ENCODE results near the gene PIEZO2. TPM values are rescaled to one million over a fixed set of nuclear protein-coding genes. Genes with fewer than 3 reads are reported as not detected.

The PIEZO2 gene
- total RNA-seq, 1 donor from 2014 or later, result 4.2 TPM

DNA sequence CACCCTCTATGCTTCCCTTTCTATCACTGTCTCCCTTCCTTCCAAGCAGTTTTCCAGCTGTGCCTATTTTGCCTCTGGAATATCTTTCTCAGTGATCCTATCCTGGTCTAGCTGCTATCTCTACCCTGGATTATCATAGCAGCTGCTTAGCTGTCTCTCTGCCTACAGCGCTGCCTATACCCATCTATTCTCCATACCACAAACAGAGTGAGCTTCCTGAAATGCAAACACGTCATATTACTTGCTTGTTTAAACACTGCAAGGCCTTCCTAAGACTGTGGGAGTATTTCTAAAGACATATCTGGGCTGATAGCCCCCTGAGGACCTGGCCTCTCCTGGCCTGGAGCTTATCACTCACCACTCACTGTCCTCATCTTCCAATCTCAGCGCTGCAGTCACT lies 403.4 kb downstream of the PIEZO2 start:
- no peaks in the 10 kb centered on the region for H3K36me3 Mint-ChIP-seq
- no peak for DNase-seq (ENCODE audit: low spot score)
- Histone ChIP-seq H3K79me2 (ENCODE audit: low read depth) (no peaks in the 10 kb centered on the region), H3K4me2 (no peak overlapping the region), H2AFZ (replicated peaks) (no peak overlapping the region), H3F3A (ENCODE audit: low read depth) (no peaks in the 10 kb centered on the region), H3K36me3 (no peaks in the 10 kb centered on the region), H3K9me3 (ENCODE audit: low read depth) (no peaks in the 10 kb centered on the region), H3K4me3 (no peak overlapping the region), H3K27ac (no peak overlapping the region), H4K20me1 (ENCODE audit: low read depth) (no peaks in the 10 kb centered on the region), H3K4me1 (peaks cover 4% of the 10 kb centered on the region), H3K9ac (no peak overlapping the region), H3K27me3 (no peaks in the 10 kb centered on the region)
- no peaks in the 10 kb centered on the region for H3K9me3 Mint-ChIP-seq
- TF ChIP-seq, protein P1, sequence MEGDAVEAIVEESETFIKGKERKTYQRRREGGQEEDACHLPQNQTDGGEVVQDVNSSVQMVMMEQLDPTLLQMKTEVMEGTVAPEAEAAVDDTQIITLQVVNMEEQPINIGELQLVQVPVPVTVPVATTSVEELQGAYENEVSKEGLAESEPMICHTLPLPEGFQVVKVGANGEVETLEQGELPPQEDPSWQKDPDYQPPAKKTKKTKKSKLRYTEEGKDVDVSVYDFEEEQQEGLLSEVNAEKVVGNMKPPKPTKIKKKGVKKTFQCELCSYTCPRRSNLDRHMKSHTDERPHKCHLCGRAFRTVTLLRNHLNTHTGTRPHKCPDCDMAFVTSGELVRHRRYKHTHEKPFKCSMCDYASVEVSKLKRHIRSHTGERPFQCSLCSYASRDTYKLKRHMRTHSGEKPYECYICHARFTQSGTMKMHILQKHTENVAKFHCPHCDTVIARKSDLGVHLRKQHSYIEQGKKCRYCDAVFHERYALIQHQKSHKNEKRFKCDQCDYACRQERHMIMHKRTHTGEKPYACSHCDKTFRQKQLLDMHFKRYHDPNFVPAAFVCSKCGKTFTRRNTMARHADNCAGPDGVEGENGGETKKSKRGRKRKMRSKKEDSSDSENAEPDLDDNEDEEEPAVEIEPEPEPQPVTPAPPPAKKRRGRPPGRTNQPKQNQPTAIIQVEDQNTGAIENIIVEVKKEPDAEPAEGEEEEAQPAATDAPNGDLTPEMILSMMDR (IDR thresholded peaks at IDR 0.05), result no peak
- no peak for TF ChIP-seq EZH2 (IDR thresholded peaks at IDR 0.05)
- no peak for TF ChIP-seq EZH2phosphoT487 (IDR thresholded peaks at IDR 0.05)
- H3K27ac Mint-ChIP-seq, result no peak overlapping the region
- no peaks in the 10 kb centered on the region for H3K27me3 Mint-ChIP-seq (ENCODE audit: insufficient read depth, low read depth)
- no peak overlapping the region for H3K4me3 Mint-ChIP-seq
- no peaks in the 10 kb centered on the region for H3K4me1 Mint-ChIP-seq

DNA sequence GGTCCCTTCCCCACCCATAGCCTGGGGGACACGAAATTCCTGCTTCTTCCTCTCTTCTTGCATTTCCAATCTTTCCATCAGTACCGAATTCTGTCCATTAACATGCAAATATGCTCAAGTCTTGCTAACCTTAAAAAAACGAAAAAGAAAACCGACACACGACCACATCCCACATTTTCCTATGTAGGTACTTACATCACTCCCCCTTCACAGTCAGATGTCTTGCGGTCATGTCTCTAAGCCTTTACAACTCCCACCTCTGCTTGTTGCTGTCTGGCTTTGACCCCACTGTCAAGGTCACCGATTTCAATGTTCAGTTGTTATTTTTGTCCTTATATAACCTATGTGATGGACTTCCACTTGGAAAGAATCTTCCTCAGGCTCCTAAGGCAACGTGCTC lies 404.1 kb downstream of the PIEZO2 start:
- no peaks in the 10 kb centered on the region for H3K36me3 Mint-ChIP-seq
- Histone ChIP-seq H3K27ac (no peak overlapping the region), H3K4me2 (no peak overlapping the region), H2AFZ (replicated peaks) (no peak overlapping the region), H3K4me3 (no peak overlapping the region), H3F3A (ENCODE audit: low read depth) (no peaks in the 10 kb centered on the region), H3K4me1 (no peaks in the 10 kb centered on the region), H3K9me3 (ENCODE audit: low read depth) (no peaks in the 10 kb centered on the region), H3K36me3 (no peaks in the 10 kb centered on the region), H4K20me1 (ENCODE audit: low read depth) (no peaks in the 10 kb centered on the region), H3K9ac (no peak overlapping the region), H3K27me3 (no peaks in the 10 kb centered on the region), H3K79me2 (ENCODE audit: low read depth) (no peaks in the 10 kb centered on the region)
- H3K4me1 Mint-ChIP-seq, result no peaks in the 10 kb centered on the region
- no peaks in the 10 kb centered on the region for H3K9me3 Mint-ChIP-seq
- H3K27me3 Mint-ChIP-seq (ENCODE audit: insufficient read depth, low read depth), result peaks cover 3% of the 10 kb centered on the region
- no peak overlapping the region for H3K27ac Mint-ChIP-seq
- TF ChIP-seq, protein P1 (IDR thresholded peaks at IDR 0.05), result no peak
- TF ChIP-seq EZH2 (IDR thresholded peaks at IDR 0.05) (no peak), EZH2phosphoT487 (IDR thresholded peaks at IDR 0.05) (no peak)
- H3K4me3 Mint-ChIP-seq, result no peak overlapping the region
- no peak for DNase-seq (ENCODE audit: low spot score)

DNA sequence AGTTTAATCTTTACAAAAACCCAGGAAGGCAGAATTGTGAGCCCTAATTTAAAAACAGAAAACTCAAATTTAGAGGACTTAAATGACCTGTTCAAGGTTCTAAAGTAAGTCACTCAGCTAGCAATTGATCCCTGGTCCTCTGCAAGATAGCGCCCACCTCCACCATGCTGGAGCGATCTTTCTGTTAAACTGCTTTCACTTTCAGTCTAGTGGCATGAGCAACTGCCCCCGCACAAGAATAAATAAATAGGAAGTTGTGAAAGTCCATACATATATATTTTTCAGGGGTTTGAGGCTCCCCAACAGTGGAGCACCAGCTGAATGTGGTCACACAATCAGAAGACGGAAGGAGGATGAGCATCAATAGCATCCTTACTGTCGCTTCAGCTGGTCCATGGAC lies 405.6 kb downstream of the PIEZO2 start:
- Histone ChIP-seq H4K20me1 (ENCODE audit: low read depth) (no peaks in the 10 kb centered on the region), H2AFZ (replicated peaks) (no peak overlapping the region), H3F3A (ENCODE audit: low read depth) (no peaks in the 10 kb centered on the region), H3K27me3 (no peaks in the 10 kb centered on the region), H3K27ac (no peak overlapping the region), H3K9ac (no peak overlapping the region), H3K4me3 (no peak overlapping the region), H3K36me3 (no peaks in the 10 kb centered on the region), H3K4me2 (no peak overlapping the region), H3K79me2 (ENCODE audit: low read depth) (no peaks in the 10 kb centered on the region), H3K9me3 (ENCODE audit: low read depth) (no peaks in the 10 kb centered on the region), H3K4me1 (no peaks in the 10 kb centered on the region)
- DNase-seq (ENCODE audit: low spot score), result no peak
- Mint-ChIP-seq H3K27me3 (ENCODE audit: insufficient read depth, low read depth) (peaks cover 3% of the 10 kb centered on the region), H3K4me1 (no peaks in the 10 kb centered on the region), H3K27ac (no peak overlapping the region), H3K36me3 (no peaks in the 10 kb centered on the region), H3K9me3 (no peaks in the 10 kb centered on the region), H3K4me3 (no peak overlapping the region)
- no peak for TF ChIP-seq EZH2phosphoT487 (IDR thresholded peaks at IDR 0.05)
- TF ChIP-seq, protein P1 (IDR thresholded peaks at IDR 0.05), result no peak

DNA sequence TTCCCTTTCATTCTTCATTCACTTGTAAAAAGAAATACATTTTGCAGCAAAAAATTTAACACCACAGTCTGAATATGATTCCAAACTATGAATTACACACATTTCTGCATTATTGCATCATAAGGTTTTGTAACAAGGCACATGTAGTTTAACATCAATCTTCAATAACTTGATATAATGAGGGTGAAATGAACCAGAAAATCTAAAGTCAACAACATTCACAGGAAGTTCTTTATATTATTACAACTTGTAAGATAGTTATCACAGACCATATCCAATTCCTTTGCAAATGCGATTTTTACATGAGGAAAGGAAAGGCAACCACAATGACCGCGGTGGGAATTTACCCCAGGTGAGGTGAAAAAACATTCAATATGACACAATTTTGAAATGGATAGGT lies 410.2 kb downstream of the PIEZO2 start:
- Histone ChIP-seq H3K4me2 (no peak overlapping the region), H2AFZ (replicated peaks) (no peak overlapping the region), H3K27ac (no peak overlapping the region), H3F3A (ENCODE audit: low read depth) (no peaks in the 10 kb centered on the region), H4K20me1 (ENCODE audit: low read depth) (no peaks in the 10 kb centered on the region), H3K4me1 (no peaks in the 10 kb centered on the region), H3K27me3 (no peaks in the 10 kb centered on the region), H3K79me2 (ENCODE audit: low read depth) (no peaks in the 10 kb centered on the region), H3K9me3 (ENCODE audit: low read depth) (no peaks in the 10 kb centered on the region), H3K36me3 (no peaks in the 10 kb centered on the region), H3K4me3 (no peak overlapping the region), H3K9ac (no peak overlapping the region)
- no peak for DNase-seq (ENCODE audit: low spot score)
- no peaks in the 10 kb centered on the region for H3K4me1 Mint-ChIP-seq
- peaks cover 3% of the 10 kb centered on the region for H3K27me3 Mint-ChIP-seq (ENCODE audit: insufficient read depth, low read depth)
- H3K27ac Mint-ChIP-seq, result no peak overlapping the region
- H3K4me3 Mint-ChIP-seq, result no peak overlapping the region
- no peaks in the 10 kb centered on the region for H3K9me3 Mint-ChIP-seq
- no peaks in the 10 kb centered on the region for H3K36me3 Mint-ChIP-seq
- TF ChIP-seq EZH2 (IDR thresholded peaks at IDR 0.05), result no peak
- TF ChIP-seq EZH2phosphoT487 (IDR thresholded peaks at IDR 0.05), result no peak
- TF ChIP-seq, protein P1 (IDR thresholded peaks at IDR 0.05), result no peak
